ENCODE measurements around the gene CUBN.

Gene CUBN

DNA sequence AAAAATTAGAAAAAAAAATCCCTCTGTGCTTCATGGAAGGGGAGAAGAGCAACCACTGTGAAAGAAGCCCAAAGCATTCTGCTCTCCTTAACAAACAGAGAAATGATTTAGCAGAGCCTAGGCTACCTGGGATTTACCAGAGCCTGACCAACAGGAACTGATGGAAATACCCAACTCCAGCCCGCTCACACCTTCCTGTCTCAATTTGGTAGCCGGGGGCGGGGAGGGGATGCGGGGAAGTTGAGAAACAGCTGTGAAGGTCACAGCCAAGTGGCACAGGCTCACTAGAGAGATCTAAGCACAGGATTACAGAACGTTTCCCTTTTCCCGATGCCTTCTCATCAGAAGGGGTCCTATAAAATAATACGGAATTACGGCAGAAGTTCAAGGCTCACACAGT is 330.0 kb downstream of the CUBN start:
- no peak overlapping the region for H3K4me3 ChIP-seq (ENCODE audit: low read depth, low read length)

DNA sequence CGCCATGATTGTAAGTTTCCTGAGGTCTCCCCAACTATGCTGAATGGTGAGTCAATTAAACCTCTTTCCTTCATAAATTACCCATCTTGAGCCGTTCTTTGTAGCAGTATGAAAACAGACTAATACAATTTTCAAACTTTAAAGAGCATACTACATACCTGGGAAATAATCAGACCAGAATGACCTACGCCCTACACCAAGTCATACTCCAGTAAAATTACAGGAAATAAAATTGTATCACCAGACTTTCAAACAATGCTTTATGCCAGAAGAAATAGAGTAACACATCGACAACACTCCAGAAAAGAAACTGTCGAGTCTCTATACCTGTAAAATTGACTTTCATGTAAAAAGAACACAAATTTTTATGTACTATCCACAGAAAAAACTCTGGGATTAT is 331.0 kb downstream of the CUBN start:
- no peak overlapping the region for H3K4me3 ChIP-seq (ENCODE audit: low read depth, low read length)

DNA sequence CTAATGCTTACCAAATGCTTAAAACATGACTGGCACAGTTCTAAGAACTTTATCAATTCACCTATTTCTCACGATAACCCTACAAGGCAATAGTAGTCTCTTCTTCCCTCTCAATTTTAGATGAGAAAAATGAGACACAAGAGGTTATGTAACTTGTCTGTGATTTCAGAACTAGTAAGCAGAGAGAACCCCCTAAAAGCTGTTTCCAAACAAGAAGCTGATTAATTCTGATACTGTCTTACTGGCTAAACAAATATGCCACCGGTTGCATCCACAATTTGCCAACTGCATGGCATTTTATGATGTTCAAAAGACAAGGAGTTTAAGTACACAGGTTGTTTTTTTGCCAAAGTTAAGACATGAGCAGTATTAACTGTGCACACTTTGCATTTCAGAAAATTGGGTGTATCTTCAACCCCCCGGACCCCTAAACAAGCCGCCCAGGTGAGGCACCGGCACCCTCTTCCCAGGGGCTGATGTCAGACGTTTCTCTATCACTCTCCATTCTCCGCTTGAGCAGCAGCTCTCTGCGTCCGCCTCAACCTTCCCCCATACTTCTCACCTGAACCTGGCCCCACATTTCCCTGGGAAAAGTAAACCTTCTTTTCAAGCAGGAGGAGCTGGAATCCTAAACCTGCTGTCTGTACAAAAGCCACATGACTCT is 334.1 kb downstream of the CUBN start:
- H3K4me3 ChIP-seq (ENCODE audit: low read depth, low read length): no peak overlapping the region

DNA sequence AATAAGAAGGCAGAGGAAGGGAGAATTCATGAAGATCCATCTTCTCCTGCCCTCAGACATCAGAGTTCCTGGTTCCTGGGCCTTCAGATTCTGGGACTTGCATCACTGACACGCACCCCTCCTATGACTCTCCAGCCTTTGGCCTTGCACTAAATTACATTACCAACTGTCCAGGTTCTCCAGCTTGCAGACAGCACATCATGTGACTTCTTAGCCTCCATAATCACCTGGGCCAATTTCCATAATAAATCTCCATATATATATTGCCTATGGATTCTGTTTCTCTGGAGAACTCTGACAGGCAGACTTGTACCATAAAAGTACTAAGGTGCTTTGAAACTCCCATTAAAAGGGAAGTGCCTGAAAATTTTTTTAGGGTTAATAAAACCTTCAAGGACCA is 335.6 kb downstream of the CUBN start:
- H3K4me3 ChIP-seq (ENCODE audit: low read depth, low read length): no peak overlapping the region

DNA sequence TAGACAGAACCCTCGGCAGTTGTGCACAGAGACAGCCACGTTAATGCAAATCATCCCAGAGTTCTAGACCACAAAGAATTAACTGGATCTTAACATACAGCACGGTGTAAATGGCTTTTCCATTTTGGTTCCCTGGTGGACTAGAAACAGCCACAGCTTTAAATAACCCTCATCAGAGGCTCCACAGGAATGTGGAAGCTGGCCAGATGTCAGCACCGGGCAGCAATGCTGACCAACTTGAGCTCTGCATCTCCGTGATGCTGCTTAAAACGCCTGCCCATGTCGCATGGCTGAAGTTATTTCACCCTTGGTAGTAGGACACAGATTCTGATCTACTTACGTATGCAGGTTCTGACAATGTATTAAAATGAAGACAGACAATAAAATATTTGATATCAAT is 336.9 kb downstream of the CUBN start:
- H3K4me3 ChIP-seq (ENCODE audit: low read depth, low read length): no peak overlapping the region

DNA sequence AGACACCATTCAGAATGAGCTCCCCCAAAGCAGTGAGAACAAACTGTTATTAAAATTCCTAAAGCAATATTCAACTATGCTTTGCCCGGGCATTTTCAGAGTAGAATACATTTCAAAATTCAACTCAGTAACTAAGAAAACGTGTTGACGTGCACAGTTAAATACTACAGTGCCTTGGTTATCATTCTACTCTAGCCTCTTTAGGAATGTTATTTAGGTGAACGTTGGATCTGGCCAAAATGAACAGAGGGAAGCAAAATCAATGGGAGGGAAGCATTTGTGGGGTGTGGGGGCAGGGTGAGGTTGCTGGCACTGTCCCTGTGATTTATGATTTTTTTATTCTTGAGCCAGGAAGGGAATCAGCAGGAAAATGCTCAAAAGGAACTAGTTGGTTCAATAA is 339.8 kb downstream of the CUBN start:
- H3K4me3 ChIP-seq (ENCODE audit: low read depth, low read length): no peak overlapping the region

DNA sequence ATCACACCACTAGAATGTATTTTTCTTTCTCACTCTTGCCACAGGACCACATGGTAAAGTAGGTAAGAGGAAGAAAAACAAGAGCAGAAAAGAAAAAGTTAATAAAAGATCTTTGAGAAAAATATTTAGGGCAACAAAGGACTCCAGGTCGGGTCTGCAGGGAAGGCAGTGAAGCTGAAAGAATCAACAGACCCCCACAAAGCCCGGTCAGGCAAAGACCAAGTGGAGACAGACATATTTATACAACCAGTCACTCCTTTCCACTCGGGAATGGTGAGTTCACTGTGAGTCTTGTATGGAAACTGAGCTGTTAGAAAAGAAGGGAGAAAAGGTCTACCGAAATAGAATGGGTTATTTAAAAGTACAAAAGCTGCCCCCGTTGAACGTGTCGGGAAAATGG is 340.4 kb downstream of the CUBN start:
- H3K4me3 ChIP-seq (ENCODE audit: low read depth, low read length): no peak overlapping the region

DNA sequence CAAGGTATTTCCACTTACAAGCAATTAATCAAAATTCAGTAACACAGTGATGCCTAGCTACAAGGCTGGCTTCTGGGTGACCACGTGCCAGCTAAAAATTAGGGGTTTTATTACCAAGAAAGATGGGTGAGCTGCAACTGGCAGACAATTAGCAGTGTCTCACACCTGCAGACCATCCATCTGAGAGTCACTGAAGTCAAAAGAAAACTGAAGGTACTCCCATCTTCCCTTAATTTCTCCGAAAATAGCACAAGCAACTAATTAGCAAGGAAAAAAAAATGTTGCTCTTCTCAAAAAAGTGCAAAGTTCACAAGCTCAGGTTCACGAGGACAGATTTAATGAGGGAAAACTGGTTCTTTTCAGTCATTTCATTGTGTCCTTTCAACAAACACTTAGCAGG is 340.8 kb downstream of the CUBN start:
- no peak overlapping the region for H3K4me3 ChIP-seq (ENCODE audit: low read depth, low read length)

DNA sequence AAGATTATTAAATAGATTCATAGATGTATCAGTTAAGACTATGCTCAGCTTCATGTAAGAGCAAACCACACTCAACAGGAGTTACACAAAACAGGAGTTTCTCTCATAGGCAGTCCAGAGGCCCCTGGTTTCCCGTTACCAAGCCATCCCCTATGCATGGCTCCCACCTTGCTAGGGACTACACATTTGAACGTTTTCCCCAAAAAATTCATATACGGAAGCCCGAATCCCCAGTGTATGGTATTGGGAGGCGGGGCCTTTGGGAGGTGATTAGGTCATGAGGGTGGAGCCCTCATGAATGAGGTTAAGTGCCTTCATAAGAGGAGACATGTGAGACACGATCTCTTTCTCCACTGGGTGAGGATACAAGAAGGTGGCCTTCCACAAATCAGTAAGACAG is 341.5 kb downstream of the CUBN start:
- H3K4me3 ChIP-seq (ENCODE audit: low read depth, low read length): no peak overlapping the region

DNA sequence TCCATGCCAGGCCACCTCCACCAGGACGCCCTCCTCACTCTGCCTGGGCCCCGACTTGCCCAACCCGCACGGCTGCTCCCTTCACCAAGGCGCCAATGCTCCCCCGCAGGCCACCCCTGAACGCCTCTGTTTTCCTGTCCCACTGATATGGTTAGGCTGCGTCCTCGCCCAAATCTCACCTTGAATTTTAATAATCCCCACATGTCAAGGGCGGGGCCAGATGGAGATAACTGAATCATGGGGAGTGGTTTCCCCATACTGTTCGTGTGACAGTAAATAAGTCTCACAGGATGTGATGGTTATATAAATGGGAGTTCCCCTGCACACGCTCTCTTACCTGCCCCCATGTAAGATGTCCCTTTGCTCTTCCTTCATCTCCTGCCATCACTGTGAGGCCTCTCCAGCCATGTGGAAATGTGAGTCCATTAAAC is 342.2 kb downstream of the CUBN start:
- H3K4me3 ChIP-seq (ENCODE audit: low read depth, low read length): no peak overlapping the region

DNA sequence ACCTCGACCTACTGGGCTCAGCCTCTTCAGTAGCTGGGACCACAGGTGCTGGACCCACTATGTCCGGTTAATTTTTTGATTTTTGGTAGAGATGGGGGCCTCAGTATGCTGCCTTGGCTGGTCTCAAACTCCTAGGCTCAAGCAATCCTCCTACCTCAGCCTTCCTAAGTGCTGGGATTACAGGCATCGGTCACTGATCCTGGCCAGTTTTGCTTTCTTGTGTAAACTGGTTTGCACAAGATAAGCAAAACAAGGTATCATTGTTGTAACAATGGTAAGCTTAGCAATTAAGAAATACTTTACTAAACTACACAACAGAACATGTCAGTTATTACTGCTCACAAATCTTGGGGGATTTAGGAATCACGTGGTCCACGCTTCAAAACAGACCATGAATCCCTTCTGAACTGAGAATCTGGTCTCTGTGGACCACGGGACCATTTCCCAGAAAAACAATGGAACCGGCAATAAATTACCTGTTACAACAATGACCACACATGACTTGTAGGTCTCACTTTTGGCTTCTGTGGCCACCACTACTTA is 349.2 kb downstream of the CUBN start:
- H3K4me3 ChIP-seq (ENCODE audit: low read depth, low read length): no peak overlapping the region

DNA sequence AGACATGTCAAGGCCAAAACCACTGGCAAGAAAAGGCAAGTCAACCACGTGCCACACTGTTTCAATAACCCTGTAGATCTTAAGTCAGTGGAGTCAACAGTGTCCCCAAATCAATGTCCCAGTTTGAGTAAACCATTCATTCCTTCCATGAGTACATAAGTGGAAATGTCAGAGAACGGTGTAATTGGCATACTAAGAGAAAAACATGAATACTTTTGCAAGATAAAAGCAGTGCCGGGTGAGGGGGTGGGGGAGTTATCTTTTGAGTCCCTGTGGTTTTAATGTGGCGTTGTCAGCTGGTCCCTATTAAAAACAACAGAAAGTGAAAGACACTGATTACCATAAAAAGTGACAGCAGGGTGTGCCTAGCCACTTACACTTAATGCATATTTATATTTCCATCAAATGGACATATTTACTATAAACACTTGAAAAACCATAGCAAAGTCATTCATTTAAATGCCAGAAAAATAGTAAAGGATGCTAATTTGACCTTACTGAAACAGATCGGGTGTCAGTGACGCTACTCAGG is 350.2 kb downstream of the CUBN start:
- H3K4me3 ChIP-seq (ENCODE audit: low read depth, low read length): no peak overlapping the region

DNA sequence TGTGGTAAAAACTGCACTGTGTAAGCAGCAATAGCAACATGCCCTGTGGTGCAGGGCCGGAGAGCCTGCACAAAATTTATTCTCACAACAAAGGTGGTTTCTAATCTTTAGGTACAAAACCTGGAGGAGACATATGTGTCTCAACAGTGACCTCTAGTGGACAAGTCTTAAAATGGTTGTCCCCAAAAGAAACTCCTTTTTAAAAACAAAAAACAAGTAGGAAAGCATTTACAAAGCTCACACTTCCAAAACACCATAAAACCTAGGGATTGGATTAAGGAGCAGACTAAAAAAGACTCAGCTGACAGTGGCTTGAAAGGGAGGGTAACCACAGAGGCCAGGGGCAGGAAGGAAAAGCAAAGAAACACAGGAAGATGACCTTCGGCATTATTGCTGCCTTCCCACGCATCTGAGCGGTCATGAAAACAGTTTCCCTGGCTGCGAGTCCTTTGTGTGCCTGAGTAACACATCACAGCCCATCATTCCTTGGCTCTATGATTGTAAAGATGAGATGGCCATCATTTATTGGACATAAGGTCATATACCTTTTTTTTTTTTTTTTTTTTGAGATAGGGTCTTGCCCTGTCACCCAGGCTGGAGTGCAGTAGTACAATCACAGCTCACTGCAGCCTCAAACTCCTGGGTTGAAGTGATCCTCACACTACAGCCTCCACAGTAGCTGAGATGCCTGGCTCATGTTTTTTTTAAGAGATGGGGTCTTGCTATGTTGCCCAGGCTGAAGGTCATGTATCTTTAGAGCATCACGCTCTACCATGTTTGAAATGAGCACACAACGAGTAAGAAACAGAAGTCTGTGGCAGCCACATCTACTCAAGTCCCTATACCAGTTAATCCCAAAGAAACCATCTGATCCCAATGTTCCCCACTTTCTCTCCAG is 351.9 kb downstream of the CUBN start:
- no peak overlapping the region for H3K4me3 ChIP-seq (ENCODE audit: low read depth, low read length)

DNA sequence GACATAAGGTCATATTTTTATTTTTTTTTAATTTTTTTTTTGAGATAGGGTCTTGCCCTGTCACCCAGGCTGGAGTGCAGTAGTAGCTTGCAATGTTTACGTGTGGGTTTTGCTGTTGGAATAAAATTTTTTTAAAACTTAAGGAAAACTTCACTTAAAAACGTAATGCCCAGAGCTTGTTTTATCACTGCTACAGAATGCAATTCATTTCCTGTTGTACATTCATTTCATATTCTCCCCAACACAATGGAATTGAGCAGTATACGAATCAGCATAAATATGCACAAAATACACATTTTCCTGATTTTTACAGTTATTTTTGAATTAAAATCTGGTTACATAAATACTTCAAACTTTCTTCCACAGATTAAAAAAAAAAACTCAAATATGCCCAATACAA is 352.7 kb downstream of the CUBN start:
- H3K4me3 ChIP-seq (ENCODE audit: low read depth, low read length): no peak overlapping the region
